COR-L47 (cell line): ENCODE data around the gene VEGFD.

Experiments
- DNase-seq: peaks from one replicate; lab custom pipeline; 2025; lab: John Stamatoyannopoulos, UW

Gene VEGFD

GRCh38 chrX:15359701-15360100, 24.5 kb downstream of the VEGFD start:
- no peak for DNase-seq

- DNase-seq = no peak
Observed at GRCh38 chrX:15358533-15358932, 25.7 kb downstream of the VEGFD start.

GRCh38 chrX:15356444-15356843, 27.8 kb downstream of the VEGFD start:
- DNase-seq = no peak

- no peak for DNase-seq
Observed at GRCh38 chrX:15350329-15350996, 33.8 kb downstream of the VEGFD start.

- peak; percentile 52 for DNase-seq
Observed at GRCh38 chrX:15349046-15349445, 35.2 kb downstream of the VEGFD start.

GRCh38 chrX:15345976-15346375, 38.2 kb downstream of the VEGFD start:
- no peak for DNase-seq

- no peak for DNase-seq
Observed at GRCh38 chrX:15344106-15344505, 40.1 kb downstream of the VEGFD start.

- DNase-seq = no peak
Observed at GRCh38 chrX:15343075-15343476, 41.1 kb downstream of the VEGFD start.

- DNase-seq = no peak
Observed at GRCh38 chrX:15340867-15341266, 43.3 kb downstream of the VEGFD start.

GRCh38 chrX:15336023-15336413, 48.2 kb downstream of the VEGFD start:
- DNase-seq = peak; percentile 25

GRCh38 chrX:15335135-15336022, 48.8 kb downstream of the VEGFD start, which contains the start of gene PIGA:
Gene PIGA (minus strand): TSS chrX:15335523. CDS start chrX:15331930, 3,593 bp downstream.
- DNase-seq = peak; percentile 90

- no peak for DNase-seq
Observed at GRCh38 chrX:15334561-15334960, 49.7 kb downstream of the VEGFD start.

GRCh38 chrX:15328821-15329220, 55.4 kb downstream of the VEGFD start:
- DNase-seq = no peak

- DNase-seq = no peak
Observed at GRCh38 chrX:15328131-15328530, 56.1 kb downstream of the VEGFD start.

GRCh38 chrX:15322472-15322871, 61.7 kb downstream of the VEGFD start:
- DNase-seq = no peak

GRCh38 chrX:15322072-15322471, 62.1 kb downstream of the VEGFD start:
- no peak for DNase-seq

GRCh38 chrX:15321447-15321846, 62.8 kb downstream of the VEGFD start:
- DNase-seq = no peak

GRCh38 chrX:15320297-15320696, 63.9 kb downstream of the VEGFD start:
- no peak for DNase-seq

- DNase-seq = no peak
Observed at GRCh38 chrX:15319075-15319474, 65.1 kb downstream of the VEGFD start.

- no peak for DNase-seq
Observed at GRCh38 chrX:15315509-15315908, 68.7 kb downstream of the VEGFD start, which contains the start of gene ASB11. Gene ASB11 (minus strand): TSS chrX:15315640. CDS start chrX:15315605, 35 bp downstream.

- DNase-seq = no peak
Observed at GRCh38 chrX:15314472-15314871, 69.7 kb downstream of the VEGFD start.

- DNase-seq = no peak
Observed at GRCh38 chrX:15311119-15311518, 73.1 kb downstream of the VEGFD start.

GRCh38 chrX:15310117-15310516, 74.1 kb downstream of the VEGFD start:
- peak; percentile 64 for DNase-seq
